Ishikawa (cell line): ENCODE data around the gene ADPGK.

Source experiments
- CEBPB ChIP-seq: IDR thresholded peaks from 2 replicates; pipeline ENCODE4 v1.6.1; 2012
- CREB1 ChIP-seq: IDR thresholded peaks from 2 replicates; pipeline ENCODE4 v1.6.1; 2012; ENCODE audit warnings: low read depth
- EGR1 ChIP-seq: IDR thresholded peaks from 2 replicates; pipeline ENCODE4 v1.6.1; 2012
- EP300 ChIP-seq: IDR thresholded peaks from 2 replicates; pipeline ENCODE4 v1.6.1; 2012; ENCODE audit warnings: borderline replicate concordance
- FOXM1 ChIP-seq: IDR thresholded peaks from 2 replicates; pipeline ENCODE4 v1.6.1; 2012; ENCODE audit warnings: low read depth, borderline replicate concordance
- NFIC ChIP-seq: IDR thresholded peaks from 2 replicates; pipeline ENCODE4 v1.6.1; 2012
- RAD21 ChIP-seq: IDR thresholded peaks from 2 replicates; pipeline ENCODE4 v1.6.1; 2012; ENCODE audit warnings: low read depth
- TAF1 ChIP-seq: IDR thresholded peaks from 2 replicates; pipeline ENCODE4 v1.6.1; 2012; ENCODE audit warnings: low read depth, mild to moderate bottlenecking
- TCF12 ChIP-seq: IDR thresholded peaks from 2 replicates; pipeline ENCODE4 v1.6.1; 2012; ENCODE audit warnings: low read depth
- TEAD4 ChIP-seq: IDR thresholded peaks from 2 replicates; pipeline ENCODE4 v1.6.1; 2012
- YY1 ChIP-seq: IDR thresholded peaks from 2 replicates; pipeline ENCODE4 v1.6.1; 2012; ENCODE audit warnings: low read depth
- ZBTB7A ChIP-seq: IDR thresholded peaks from 2 replicates; pipeline ENCODE4 v1.6.1; 2012; ENCODE audit warnings: low read depth
- TF ChIP-seq, protein P1 (sequence below): IDR thresholded peaks from 2 replicates; pipeline ENCODE4 v1.6.1; 2012
- TF ChIP-seq, protein P2 (sequence below): IDR thresholded peaks from 2 replicates; pipeline ENCODE4 v1.6.1; 2012
- TF ChIP-seq, protein P3 (sequence below): IDR thresholded peaks from 2 replicates; pipeline ENCODE4 v1.6.1; 2012; ENCODE audit warnings: low read depth, mild to moderate bottlenecking

Gene ADPGK

DNA sequence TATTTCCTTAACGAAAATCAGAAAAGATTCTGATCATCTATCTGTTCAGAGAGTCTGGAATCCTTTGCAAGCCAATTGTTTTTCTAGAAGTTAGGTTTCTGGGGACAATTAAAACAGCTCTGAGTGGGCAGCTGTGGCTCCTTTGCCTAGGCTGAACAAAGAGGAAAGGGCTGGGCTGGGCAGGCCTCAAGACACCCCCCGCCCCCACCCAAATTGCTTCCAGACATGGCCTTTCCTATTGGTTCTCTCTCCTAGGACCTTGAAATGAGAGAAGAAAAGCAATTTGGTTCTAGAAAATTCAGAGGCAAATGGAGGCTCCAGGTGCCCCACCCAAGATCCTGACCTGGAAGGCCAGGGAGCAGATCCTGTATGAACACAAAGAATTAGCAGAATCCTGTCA, 2.3 kb upstream of the ADPGK start:
- TF ChIP-seq YY1, result no peak
- TF ChIP-seq RAD21, result no peak
- no peak for TF ChIP-seq TEAD4
- TF ChIP-seq FOXM1, result no peak
- TF ChIP-seq EP300, result no peak
- TF ChIP-seq, protein P1, sequence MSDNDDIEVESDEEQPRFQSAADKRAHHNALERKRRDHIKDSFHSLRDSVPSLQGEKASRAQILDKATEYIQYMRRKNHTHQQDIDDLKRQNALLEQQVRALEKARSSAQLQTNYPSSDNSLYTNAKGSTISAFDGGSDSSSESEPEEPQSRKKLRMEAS, result no peak
- no peak for TF ChIP-seq ZBTB7A
- TF ChIP-seq, protein P2, sequence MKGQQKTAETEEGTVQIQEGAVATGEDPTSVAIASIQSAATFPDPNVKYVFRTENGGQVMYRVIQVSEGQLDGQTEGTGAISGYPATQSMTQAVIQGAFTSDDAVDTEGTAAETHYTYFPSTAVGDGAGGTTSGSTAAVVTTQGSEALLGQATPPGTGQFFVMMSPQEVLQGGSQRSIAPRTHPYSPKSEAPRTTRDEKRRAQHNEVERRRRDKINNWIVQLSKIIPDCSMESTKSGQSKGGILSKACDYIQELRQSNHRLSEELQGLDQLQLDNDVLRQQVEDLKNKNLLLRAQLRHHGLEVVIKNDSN, result no peak
- no peak for TF ChIP-seq CEBPB
- TF ChIP-seq NFIC, result no peak
- TF ChIP-seq EGR1, result no peak
- TF ChIP-seq TAF1, result no peak
- no peak for TF ChIP-seq CREB1
- TF ChIP-seq TCF12, result no peak
- TF ChIP-seq, protein P3, sequence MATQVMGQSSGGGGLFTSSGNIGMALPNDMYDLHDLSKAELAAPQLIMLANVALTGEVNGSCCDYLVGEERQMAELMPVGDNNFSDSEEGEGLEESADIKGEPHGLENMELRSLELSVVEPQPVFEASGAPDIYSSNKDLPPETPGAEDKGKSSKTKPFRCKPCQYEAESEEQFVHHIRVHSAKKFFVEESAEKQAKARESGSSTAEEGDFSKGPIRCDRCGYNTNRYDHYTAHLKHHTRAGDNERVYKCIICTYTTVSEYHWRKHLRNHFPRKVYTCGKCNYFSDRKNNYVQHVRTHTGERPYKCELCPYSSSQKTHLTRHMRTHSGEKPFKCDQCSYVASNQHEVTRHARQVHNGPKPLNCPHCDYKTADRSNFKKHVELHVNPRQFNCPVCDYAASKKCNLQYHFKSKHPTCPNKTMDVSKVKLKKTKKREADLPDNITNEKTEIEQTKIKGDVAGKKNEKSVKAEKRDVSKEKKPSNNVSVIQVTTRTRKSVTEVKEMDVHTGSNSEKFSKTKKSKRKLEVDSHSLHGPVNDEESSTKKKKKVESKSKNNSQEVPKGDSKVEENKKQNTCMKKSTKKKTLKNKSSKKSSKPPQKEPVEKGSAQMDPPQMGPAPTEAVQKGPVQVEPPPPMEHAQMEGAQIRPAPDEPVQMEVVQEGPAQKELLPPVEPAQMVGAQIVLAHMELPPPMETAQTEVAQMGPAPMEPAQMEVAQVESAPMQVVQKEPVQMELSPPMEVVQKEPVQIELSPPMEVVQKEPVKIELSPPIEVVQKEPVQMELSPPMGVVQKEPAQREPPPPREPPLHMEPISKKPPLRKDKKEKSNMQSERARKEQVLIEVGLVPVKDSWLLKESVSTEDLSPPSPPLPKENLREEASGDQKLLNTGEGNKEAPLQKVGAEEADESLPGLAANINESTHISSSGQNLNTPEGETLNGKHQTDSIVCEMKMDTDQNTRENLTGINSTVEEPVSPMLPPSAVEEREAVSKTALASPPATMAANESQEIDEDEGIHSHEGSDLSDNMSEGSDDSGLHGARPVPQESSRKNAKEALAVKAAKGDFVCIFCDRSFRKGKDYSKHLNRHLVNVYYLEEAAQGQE, result no peak

DNA sequence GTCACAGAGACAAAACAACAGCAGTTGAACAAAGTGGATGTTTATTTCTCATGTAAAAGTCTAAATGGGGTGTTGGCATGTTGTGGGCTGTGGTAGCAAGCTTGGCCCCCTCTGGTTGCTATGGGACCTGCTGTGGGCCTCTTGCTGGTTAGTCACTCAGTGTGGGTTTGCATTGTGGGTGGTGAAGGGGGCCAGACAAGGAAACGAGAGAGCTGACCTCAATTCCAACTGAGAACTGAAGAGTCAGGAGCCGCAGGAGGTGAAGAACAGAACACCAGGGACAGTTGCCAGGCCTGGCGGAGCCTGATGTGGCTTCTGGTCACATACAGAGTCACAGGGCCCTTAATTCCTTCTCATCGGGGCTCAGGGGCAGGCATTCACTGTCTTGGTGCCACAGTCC, 1.9 kb upstream of the ADPGK start:
- TF ChIP-seq TAF1 (no peak), EGR1 (no peak), CEBPB (no peak), CREB1 (no peak), EP300 (no peak), NFIC (no peak), RAD21 (no peak), ZBTB7A (no peak), FOXM1 (no peak), TEAD4 (no peak), TCF12 (no peak), YY1 (no peak)
- TF ChIP-seq, protein P3, result no peak
- TF ChIP-seq, protein P1, result no peak
- TF ChIP-seq, protein P2, result no peak

DNA sequence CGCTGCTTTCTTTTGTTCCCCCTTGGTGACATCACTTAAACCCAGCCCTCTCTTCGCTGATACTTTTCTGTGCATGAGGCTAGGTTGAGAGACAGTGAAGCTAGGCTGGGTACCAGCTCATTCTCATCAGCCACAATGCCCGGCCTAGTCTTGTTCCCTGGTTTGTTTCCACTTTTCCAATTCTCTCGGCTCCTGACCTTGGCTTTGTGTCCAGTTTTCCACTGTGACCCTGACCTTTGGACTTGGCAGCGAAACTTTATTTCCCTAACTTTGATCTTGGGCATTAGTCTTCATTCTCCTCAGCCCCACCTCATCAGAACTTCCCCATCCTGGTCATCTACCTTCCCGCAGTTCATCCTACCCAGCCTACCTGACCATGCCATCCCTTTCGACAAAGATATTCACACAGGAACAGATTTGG, 908 bp upstream of the ADPGK start:
- no peak for TF ChIP-seq TEAD4
- TF ChIP-seq, protein P1, result no peak
- TF ChIP-seq, protein P3, result no peak
- no peak for TF ChIP-seq FOXM1
- TF ChIP-seq, protein P2, result no peak
- TF ChIP-seq NFIC, result no peak
- no peak for TF ChIP-seq TCF12

GRCh38 chr15:72783004-72783639, 436 bp downstream of the ADPGK start:
- TF ChIP-seq FOXM1 (no peak), EGR1 (no peak), TAF1 (no peak), RAD21 (no peak), CEBPB (no peak), TCF12 (no peak)
- TF ChIP-seq, protein P3, result no peak
